ENCODE measurements around the gene LRRC4C.

LRRC4C gene

GRCh38 chr11:40246983-40247382, 1212.5 kb downstream of the LRRC4C start:
- H3K27ac ChIP-seq (ENCODE audit: poor library complexity, severe bottlenecking): no peak overlapping the region
- ATAC-seq (ENCODE audit: low read depth): no peak
- no peak overlapping the region for H3K4me3 ChIP-seq (ENCODE audit: severe bottlenecking)

GRCh38 chr11:40241524-40242051, 1217.9 kb downstream of the LRRC4C start:
- DNase-seq (ENCODE audit: low spot score): no peak

More at GRCh38 chr11:40246983-40247382, 1212.5 kb downstream of the LRRC4C start:
- Histone ChIP-seq H3K27me3 (ENCODE audit: insufficient read depth, poor library complexity, severe bottlenecking) (no peaks in the 10 kb centered on the region), H3K36me3 (ENCODE audit: low read depth) (no peaks in the 10 kb centered on the region), H3K4me1 (ENCODE audit: insufficient read depth, poor library complexity, severe bottlenecking) (no peaks in the 10 kb centered on the region), H3K9me3 (ENCODE audit: severe bottlenecking) (no peaks in the 10 kb centered on the region)
- no peak for TF ChIP-seq CTCF (IDR thresholded peaks at IDR 0.05; ENCODE audit: poor library complexity, severe bottlenecking)
- no peak for DNase-seq (ENCODE audit: low spot score)

GRCh38 chr11:40240284-40240683, 1219.2 kb downstream of the LRRC4C start:
- Histone ChIP-seq H3K4me3 (ENCODE audit: severe bottlenecking) (no peak overlapping the region), H3K27ac (ENCODE audit: poor library complexity, severe bottlenecking) (no peak overlapping the region), H3K27me3 (ENCODE audit: insufficient read depth, poor library complexity, severe bottlenecking) (peaks cover 3% of the 10 kb centered on the region), H3K9me3 (ENCODE audit: severe bottlenecking) (no peaks in the 10 kb centered on the region), H3K36me3 (ENCODE audit: low read depth) (no peaks in the 10 kb centered on the region), H3K4me1 (ENCODE audit: insufficient read depth, poor library complexity, severe bottlenecking) (no peaks in the 10 kb centered on the region)
- no peak for ATAC-seq (ENCODE audit: low read depth)
- TF ChIP-seq CTCF (IDR thresholded peaks at IDR 0.05; ENCODE audit: poor library complexity, severe bottlenecking): no peak
- no peak for DNase-seq (ENCODE audit: low spot score)

More at GRCh38 chr11:40241524-40242051, 1217.9 kb downstream of the LRRC4C start:
- H3K27ac ChIP-seq (ENCODE audit: poor library complexity, severe bottlenecking): no peak overlapping the region
- H3K36me3 ChIP-seq (ENCODE audit: low read depth): no peaks in the 10 kb centered on the region
- H3K9me3 ChIP-seq (ENCODE audit: severe bottlenecking): no peaks in the 10 kb centered on the region
- no peak for ATAC-seq (ENCODE audit: low read depth)
- no peak for TF ChIP-seq CTCF (IDR thresholded peaks at IDR 0.05; ENCODE audit: poor library complexity, severe bottlenecking)
- no peaks in the 10 kb centered on the region for H3K4me1 ChIP-seq (ENCODE audit: insufficient read depth, poor library complexity, severe bottlenecking)
- H3K27me3 ChIP-seq (ENCODE audit: insufficient read depth, poor library complexity, severe bottlenecking): peaks cover 3% of the 10 kb centered on the region
- H3K4me3 ChIP-seq (ENCODE audit: severe bottlenecking): no peak overlapping the region

- ATAC-seq (ENCODE audit: low read depth): no peak
- no peaks in the 10 kb centered on the region for H3K4me1 ChIP-seq (ENCODE audit: insufficient read depth, poor library complexity, severe bottlenecking)
- H3K4me3 ChIP-seq (ENCODE audit: severe bottlenecking): no peak overlapping the region
- peaks cover 2% of the 10 kb centered on the region for H3K27me3 ChIP-seq (ENCODE audit: insufficient read depth, poor library complexity, severe bottlenecking)
- no peak for TF ChIP-seq CTCF (IDR thresholded peaks at IDR 0.05; ENCODE audit: poor library complexity, severe bottlenecking)
- H3K36me3 ChIP-seq (ENCODE audit: low read depth): no peaks in the 10 kb centered on the region
- H3K9me3 ChIP-seq (ENCODE audit: severe bottlenecking): no peaks in the 10 kb centered on the region
- no peak for DNase-seq (ENCODE audit: low spot score)
- H3K27ac ChIP-seq (ENCODE audit: poor library complexity, severe bottlenecking): no peak overlapping the region
Observed at GRCh38 chr11:40236526-40236925, 1222.9 kb downstream of the LRRC4C start.

- H3K4me3 ChIP-seq (ENCODE audit: severe bottlenecking): no peak overlapping the region
- no peaks in the 10 kb centered on the region for H3K4me1 ChIP-seq (ENCODE audit: insufficient read depth, poor library complexity, severe bottlenecking)
- DNase-seq (ENCODE audit: low spot score): no peak
- H3K27ac ChIP-seq (ENCODE audit: poor library complexity, severe bottlenecking): no peak overlapping the region
- H3K9me3 ChIP-seq (ENCODE audit: severe bottlenecking): no peaks in the 10 kb centered on the region
- no peak for ATAC-seq (ENCODE audit: low read depth)
- TF ChIP-seq CTCF (IDR thresholded peaks at IDR 0.05; ENCODE audit: poor library complexity, severe bottlenecking): no peak
- no peaks in the 10 kb centered on the region for H3K27me3 ChIP-seq (ENCODE audit: insufficient read depth, poor library complexity, severe bottlenecking)
- no peaks in the 10 kb centered on the region for H3K36me3 ChIP-seq (ENCODE audit: low read depth)
Observed at GRCh38 chr11:40235841-40236240, 1223.6 kb downstream of the LRRC4C start.
